Posterior vena cava (tissue), 2 donors: Measurements from ENCODE around the gene TIMM29. TPM values are rescaled to one million over a fixed set of nuclear protein-coding genes. Genes with fewer than 3 reads are reported as not detected.

ENCODE experiments used
- DNase-seq: peaks from one replicate; pipeline ENCODE4 v3.0.0-alpha.2; 2020; ENCODE audit warnings: low spot score
- intact Hi-C, 2 donors: fragments of 100-400 bp; cut with DNase I; formaldehyde crosslinking; loops; one replicate each; pipeline versions ENCODE4 v1.14.1 to v1.14.2; 2022 to 2023
- total RNA-seq, 2 donors: library from RNA; stranded (reverse); fragmentation: NEBNext Ultra II Directional; extraction: Animal tissue kit (Norgen Biotek cat#: 25700); gene quantifications; one replicate each; pipeline ENCODE4 v1.2.1, GENCODE V29; 2021
- donor health status: DM: yes; HTN: yes; CAD: no.
- donor health status: DM: yes; HTN: yes; CAD: no.

TIMM29 gene
- total RNA-seq, 2 donors from 2014 or later = 9.4 to 11.6 TPM

DNA sequence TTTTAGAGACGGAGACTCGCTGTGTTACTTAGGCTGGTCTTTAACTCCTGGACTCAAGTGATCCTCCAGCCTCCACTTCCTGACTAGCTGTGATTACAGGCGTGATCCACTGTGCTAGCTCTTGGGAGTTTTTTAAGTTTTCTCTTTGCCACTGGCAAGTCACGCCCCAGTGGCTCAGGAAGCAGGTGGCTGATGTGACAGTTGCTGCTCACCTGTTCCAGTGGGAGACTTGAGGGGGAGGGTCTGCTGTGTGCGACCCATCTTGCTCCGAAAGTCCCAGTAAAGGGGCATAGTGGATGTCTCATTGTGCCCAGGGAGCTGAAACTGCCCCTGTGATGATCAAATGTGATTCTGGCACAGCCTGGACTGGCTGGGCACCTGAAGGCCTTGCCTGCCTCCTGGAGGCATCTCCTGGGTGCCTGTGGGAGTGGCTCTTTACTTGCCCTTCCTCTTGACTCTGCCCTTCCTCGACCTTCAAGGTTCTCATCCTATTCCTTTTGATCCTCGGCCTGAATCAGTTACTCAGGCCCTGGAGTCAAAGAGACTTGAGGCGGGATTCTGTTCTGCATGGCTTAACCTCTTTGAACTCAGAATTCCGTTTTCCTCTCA, 40.0 kb downstream of the TIMM29 start:
- intact Hi-C loops = no loop called here
- DNase-seq = no peak

DNA sequence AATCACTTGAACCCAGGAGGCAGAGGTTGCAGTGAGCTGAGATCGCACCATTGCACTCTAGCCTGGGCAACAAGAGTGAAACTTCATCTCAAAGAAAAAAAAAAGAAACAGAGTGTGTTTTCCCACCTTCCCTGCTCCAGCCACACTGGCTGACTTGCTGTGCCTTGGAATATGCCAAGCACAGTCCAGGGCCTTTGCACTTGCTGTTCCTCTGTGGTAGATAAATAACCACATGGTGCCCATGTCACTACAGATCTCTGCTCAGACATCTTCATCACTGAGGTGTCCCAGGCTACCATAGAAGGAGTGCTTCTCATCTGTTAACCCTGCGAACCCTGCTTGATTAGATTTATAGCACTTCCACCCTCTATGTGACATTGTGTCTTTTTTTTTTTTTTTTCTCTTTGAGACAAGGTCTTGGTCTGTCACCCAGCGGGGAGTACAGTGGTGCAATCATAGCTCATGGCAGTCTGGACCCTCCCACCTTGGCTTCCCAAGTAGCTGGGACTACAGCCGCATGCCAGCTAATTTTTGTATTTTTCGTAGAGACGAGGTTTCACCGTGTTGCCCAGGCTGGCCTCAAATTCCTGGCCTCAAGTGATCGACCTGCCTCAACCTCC, 42.6 kb downstream of the TIMM29 start:
- intact Hi-C loops = no loop called here
- no peak for DNase-seq

DNA sequence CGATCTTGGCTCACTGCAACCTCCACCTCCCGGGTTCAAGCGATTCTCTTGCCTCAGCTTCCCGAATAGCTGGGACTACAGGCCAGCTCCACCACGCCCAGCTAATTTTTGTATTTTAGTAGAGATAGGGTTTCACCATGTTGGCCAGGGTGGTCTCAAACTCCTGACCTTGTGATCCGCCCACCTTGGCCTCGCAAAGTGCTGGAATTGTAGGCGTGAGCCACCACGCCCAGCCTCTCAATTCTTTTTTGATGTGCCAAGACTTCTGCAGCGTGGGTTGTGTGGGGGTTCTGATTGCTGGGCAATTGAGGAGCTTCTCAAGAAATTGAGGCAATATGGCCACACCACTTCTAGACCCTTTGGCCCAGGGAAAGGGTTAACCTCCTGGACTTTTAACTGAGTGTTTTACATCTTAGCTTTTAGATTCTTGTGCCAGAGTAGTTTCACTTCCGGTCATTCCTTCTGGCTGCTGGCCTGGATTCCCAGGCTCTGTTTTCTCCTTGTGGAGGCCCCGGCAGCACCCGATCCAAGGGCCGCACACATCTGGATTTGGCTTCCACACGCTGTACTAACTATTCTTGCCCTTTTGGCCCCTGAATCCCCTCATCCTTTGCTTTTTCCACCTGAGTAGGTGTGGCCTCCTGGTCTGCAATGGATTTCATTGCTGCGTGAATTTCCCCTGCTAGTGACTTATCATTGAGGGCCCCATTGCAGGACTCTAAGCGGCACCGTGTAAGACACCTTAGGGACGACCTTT, 46.9 kb downstream of the TIMM29 start:
- intact Hi-C loops = no loop called here
- no peak for DNase-seq

GRCh38 chr19:10976131-10976892, 47.7 kb downstream of the TIMM29 start:
- intact Hi-C loops = no loop called here
- DNase-seq = no peak

- intact Hi-C loops = no loop called here
- no peak for DNase-seq
These were observed 49.1 kb downstream of the TIMM29 start for GRCh38 chr19:10977742-10978092.

Other genes starting within 250 kb of the TIMM29 start
- gene QTRT1, start 227.4 kb upstream of the TIMM29 start, total RNA-seq = 10 to 100 TPM; 24.9 to 27.6 TPM
- 100 to 1,000 TPM in 1 of 2 donors, 10 to 100 TPM in 1; 94.9 to 107 TPM for gene DNM2, start 210.7 kb upstream of the TIMM29 start, total RNA-seq
- 10 to 100 TPM; 15.4 to 17.9 TPM for gene TMED1, start 92.6 kb upstream of the TIMM29 start, total RNA-seq
- gene C19orf38, start 80.4 kb upstream of the TIMM29 start, total RNA-seq = 1 to 10 TPM; 2.0 to 2.3 TPM
- 10 to 100 TPM; 35.1 to 42.1 TPM for gene CARM1, start 57.3 kb upstream of the TIMM29 start, total RNA-seq
- 10 to 100 TPM; 36.0 to 40.0 TPM for gene YIPF2, start 172 bp upstream of the TIMM29 start, total RNA-seq
- gene SMARCA4, start 32.2 kb downstream of the TIMM29 start, total RNA-seq = 10 to 100 TPM; 68.2 to 68.8 TPM
- 10 to 100 TPM; 51.0 to 66.4 TPM for gene LDLR, start 160.7 kb downstream of the TIMM29 start, total RNA-seq
- 1 to 10 TPM in 1 of 2 donors, under 1 TPM in 1; 0.81 to 2.2 TPM for gene SPC24, start 227.0 kb downstream of the TIMM29 start, total RNA-seq